B cell (primary cell): ENCODE data around the gene FLAD1.

Experiments used
- EZH2 ChIP-seq: IDR thresholded peaks from 2 replicates; pipeline ENCODE4 v1.6.1; 2012; ENCODE audit warnings: borderline replicate concordance, low read depth, mild to moderate bottlenecking, moderate library complexity, low read length; ENCODE audit not compliant: insufficient read depth, poor library complexity, severe bottlenecking
- TF ChIP-seq, protein P1 (sequence below): fragments of 200-600 bp; IDR thresholded peaks from one replicate; pipeline ENCODE4 v1.8.0; 2022; ENCODE audit warnings: antibody characterized with exemption, mild to moderate bottlenecking

GRCh38 chr1:154938604-154939399 lies 44.3 kb upstream of the FLAD1 start:
- TF ChIP-seq, protein P1, sequence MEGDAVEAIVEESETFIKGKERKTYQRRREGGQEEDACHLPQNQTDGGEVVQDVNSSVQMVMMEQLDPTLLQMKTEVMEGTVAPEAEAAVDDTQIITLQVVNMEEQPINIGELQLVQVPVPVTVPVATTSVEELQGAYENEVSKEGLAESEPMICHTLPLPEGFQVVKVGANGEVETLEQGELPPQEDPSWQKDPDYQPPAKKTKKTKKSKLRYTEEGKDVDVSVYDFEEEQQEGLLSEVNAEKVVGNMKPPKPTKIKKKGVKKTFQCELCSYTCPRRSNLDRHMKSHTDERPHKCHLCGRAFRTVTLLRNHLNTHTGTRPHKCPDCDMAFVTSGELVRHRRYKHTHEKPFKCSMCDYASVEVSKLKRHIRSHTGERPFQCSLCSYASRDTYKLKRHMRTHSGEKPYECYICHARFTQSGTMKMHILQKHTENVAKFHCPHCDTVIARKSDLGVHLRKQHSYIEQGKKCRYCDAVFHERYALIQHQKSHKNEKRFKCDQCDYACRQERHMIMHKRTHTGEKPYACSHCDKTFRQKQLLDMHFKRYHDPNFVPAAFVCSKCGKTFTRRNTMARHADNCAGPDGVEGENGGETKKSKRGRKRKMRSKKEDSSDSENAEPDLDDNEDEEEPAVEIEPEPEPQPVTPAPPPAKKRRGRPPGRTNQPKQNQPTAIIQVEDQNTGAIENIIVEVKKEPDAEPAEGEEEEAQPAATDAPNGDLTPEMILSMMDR, result no peak
- no peak for TF ChIP-seq EZH2
